ENCODE data around the gene NHLRC4.

GRCh38 chr16:531494-532125 is 35.2 kb upstream of the NHLRC4 start:
- TF ChIP-seq CTCF (IDR thresholded peaks at IDR 0.05) (no peak), POLR2AphosphoS5 (IDR thresholded peaks at IDR 0.05; ENCODE audit: low read depth, low read length) (no peak)
- TF ChIP-seq, protein P1, sequence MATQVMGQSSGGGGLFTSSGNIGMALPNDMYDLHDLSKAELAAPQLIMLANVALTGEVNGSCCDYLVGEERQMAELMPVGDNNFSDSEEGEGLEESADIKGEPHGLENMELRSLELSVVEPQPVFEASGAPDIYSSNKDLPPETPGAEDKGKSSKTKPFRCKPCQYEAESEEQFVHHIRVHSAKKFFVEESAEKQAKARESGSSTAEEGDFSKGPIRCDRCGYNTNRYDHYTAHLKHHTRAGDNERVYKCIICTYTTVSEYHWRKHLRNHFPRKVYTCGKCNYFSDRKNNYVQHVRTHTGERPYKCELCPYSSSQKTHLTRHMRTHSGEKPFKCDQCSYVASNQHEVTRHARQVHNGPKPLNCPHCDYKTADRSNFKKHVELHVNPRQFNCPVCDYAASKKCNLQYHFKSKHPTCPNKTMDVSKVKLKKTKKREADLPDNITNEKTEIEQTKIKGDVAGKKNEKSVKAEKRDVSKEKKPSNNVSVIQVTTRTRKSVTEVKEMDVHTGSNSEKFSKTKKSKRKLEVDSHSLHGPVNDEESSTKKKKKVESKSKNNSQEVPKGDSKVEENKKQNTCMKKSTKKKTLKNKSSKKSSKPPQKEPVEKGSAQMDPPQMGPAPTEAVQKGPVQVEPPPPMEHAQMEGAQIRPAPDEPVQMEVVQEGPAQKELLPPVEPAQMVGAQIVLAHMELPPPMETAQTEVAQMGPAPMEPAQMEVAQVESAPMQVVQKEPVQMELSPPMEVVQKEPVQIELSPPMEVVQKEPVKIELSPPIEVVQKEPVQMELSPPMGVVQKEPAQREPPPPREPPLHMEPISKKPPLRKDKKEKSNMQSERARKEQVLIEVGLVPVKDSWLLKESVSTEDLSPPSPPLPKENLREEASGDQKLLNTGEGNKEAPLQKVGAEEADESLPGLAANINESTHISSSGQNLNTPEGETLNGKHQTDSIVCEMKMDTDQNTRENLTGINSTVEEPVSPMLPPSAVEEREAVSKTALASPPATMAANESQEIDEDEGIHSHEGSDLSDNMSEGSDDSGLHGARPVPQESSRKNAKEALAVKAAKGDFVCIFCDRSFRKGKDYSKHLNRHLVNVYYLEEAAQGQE (IDR thresholded peaks at IDR 0.05; ENCODE audit: insufficient read depth in 1 of 2, low read depth in 2 of 2, low read length in 1 of 2): no peak
